Measurements from ENCODE around the gene MORN4.

The MORN4 gene

DNA sequence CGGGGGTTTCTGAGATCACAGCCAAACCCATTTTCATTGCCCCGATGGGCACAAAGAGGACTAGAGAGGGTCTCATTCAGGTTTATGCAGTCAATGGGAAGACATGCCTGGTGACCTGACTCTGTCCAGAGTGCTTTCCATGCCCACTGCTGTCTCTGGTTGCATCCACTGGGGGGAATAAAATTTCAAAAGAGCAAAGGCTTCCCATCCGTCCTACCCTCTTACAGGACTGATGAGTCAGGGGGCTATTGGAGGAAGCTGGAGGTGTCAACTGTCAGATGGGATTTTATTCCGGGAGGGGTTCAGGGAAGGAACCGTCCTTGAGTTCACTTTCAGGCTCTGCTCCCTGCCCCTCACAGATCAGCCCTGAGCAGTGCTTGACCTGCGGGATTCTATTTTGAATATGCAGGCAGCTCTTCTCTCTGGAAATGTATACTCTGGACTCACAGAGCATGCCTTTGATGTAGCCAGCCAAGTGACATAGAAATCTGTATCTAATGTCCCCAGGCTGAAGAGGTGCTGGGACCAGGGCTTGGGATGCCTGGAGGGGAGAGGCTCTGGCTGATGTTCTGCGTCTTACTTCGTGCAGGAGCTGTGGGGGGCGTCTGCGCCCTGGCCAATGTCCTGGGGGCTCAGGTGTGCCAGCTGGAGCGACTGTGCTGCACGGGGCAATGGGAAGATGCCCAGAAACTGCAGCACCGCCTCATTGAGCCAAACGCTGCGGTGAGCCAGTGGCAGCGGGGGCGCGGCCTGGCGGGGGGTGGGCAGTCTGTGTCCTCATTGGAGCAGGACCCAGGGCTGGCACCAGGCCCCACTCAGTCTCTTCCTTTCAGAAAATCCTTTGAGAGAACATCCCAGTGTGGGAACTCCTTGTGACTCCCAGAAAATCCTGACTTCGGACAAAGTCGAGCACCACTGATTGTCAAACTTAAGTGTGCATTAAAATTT lies 31.8 kb downstream of the MORN4 start:
- Histone ChIP-seq H3K4me1 (ENCODE audit: low read depth, poor library complexity, severe bottlenecking) (peaks cover 9% of the 10 kb centered on the region), H3K27ac (no peak overlapping the region), H2AFZ (ENCODE audit: low read depth) (no peak overlapping the region), H3K9ac (no peak overlapping the region), H3K79me2 (ENCODE audit: insufficient read depth, low read depth) (no peaks in the 10 kb centered on the region), H3K4me3 (IDR thresholded peaks at IDR 0.05; ENCODE audit: insufficient read depth, low read depth, low read length) (no peak overlapping the region), H3K27me3 (ENCODE audit: insufficient read depth, low read depth) (no peaks in the 10 kb centered on the region), H4K20me1 (ENCODE audit: insufficient read depth) (no peaks in the 10 kb centered on the region), H3K36me3 (ENCODE audit: insufficient read depth) (no peaks in the 10 kb centered on the region), H3K4me2 (no peak overlapping the region)
- TF ChIP-seq, protein P1, sequence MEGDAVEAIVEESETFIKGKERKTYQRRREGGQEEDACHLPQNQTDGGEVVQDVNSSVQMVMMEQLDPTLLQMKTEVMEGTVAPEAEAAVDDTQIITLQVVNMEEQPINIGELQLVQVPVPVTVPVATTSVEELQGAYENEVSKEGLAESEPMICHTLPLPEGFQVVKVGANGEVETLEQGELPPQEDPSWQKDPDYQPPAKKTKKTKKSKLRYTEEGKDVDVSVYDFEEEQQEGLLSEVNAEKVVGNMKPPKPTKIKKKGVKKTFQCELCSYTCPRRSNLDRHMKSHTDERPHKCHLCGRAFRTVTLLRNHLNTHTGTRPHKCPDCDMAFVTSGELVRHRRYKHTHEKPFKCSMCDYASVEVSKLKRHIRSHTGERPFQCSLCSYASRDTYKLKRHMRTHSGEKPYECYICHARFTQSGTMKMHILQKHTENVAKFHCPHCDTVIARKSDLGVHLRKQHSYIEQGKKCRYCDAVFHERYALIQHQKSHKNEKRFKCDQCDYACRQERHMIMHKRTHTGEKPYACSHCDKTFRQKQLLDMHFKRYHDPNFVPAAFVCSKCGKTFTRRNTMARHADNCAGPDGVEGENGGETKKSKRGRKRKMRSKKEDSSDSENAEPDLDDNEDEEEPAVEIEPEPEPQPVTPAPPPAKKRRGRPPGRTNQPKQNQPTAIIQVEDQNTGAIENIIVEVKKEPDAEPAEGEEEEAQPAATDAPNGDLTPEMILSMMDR (conservative IDR thresholded peaks at IDR 0.05; ENCODE audit: low read depth, low read length), result no peak

DNA sequence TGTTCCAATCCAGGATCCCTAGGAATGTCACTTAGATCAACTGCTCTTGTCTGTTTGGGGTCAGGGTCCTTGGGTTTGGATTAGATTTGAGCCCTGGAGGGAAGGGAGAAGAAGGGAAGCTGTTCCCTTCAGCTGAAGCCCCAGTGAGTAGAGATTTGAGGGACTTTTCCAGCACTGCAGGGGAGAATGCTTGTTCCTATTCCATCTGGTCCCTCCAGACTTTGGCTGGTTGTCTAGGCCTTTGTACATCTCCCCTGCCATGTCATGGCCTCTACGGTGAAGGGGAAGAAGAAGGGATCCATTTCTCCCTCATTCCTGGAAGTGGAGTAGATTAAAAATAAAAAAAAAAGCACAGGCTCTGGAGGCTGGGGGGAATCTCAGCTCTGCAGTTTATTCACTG lies 32.7 kb downstream of the MORN4 start:
- TF ChIP-seq, protein P1 (conservative IDR thresholded peaks at IDR 0.05; ENCODE audit: low read depth, low read length), result no peak
- Histone ChIP-seq H3K4me2 (no peak overlapping the region), H3K36me3 (ENCODE audit: insufficient read depth) (no peaks in the 10 kb centered on the region), H3K27me3 (ENCODE audit: insufficient read depth, low read depth) (no peaks in the 10 kb centered on the region), H3K4me1 (ENCODE audit: low read depth, poor library complexity, severe bottlenecking) (peaks cover 9% of the 10 kb centered on the region), H4K20me1 (ENCODE audit: insufficient read depth) (no peaks in the 10 kb centered on the region), H3K9ac (no peak overlapping the region), H2AFZ (ENCODE audit: low read depth) (no peak overlapping the region), H3K27ac (no peak overlapping the region), H3K4me3 (IDR thresholded peaks at IDR 0.05; ENCODE audit: insufficient read depth, low read depth, low read length) (no peak overlapping the region), H3K79me2 (ENCODE audit: insufficient read depth, low read depth) (no peaks in the 10 kb centered on the region)

DNA sequence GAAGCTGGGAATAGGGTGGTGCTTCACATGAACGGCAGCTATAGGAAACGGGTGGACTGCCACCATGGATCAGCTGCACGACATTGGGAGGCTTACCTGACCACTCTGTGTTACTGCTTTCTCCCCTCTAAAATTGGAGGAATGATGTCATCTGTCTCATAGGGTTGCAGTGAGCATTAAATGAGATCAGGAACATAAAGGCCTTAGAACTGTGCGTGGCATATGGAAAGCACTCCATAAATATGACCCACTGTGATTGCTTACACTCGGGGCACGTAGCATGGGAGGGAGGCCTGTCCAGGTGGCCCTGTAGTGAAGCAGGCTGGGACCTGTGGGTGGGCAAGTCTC lies 34.1 kb downstream of the MORN4 start:
- no peaks in the 10 kb centered on the region for H3K79me2 ChIP-seq (ENCODE audit: insufficient read depth, low read depth)
- H3K4me2 ChIP-seq, result no peak overlapping the region

DNA sequence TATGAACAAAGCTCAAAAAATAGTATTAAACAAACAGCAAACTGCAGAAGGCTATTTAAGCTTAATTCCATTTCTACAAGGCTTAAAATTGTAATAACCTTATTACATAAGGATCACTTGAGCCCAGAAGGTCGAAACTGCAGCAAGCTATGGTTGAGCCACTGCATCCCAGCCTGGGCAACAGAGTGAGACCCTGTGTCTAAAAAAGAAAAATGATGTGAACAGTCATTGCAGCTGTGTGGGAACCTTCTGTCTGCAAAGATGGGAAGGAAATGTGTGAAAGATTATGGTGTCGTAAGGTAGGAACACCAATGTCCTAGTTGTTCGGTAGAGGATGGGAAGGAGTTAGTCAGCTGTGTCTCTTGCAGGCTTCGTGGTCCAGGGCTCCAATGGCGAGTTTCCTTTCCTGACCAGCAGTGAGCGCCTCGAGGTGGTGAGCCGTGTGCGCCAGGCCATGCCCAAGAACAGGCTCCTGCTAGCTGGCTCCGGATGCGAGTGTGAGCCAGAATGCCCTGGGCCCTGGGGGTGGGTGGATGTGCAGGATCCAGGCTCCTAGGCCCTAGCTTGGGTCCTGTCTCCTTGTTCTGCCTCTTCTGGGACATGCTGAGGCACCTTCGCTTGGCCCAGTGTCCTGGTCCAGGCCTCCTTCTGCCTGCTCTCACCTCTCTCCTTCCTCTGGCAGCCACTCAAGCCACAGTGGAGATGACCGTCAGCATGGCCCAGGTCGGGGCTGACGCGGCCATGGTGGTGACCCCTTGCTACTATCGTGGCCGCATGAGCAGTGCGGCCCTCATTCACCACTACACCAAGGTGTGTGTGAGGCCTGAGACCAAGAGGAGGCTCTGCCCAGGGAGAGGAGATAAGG lies 34.7 kb downstream of the MORN4 start:
- H2AFZ ChIP-seq (ENCODE audit: low read depth), result no peak overlapping the region
- no peaks in the 10 kb centered on the region for H3K79me2 ChIP-seq (ENCODE audit: insufficient read depth, low read depth)

More for the DNA sequence above, 34.1 kb downstream of the MORN4 start:
- Histone ChIP-seq H3K27ac (no peak overlapping the region), H3K36me3 (ENCODE audit: insufficient read depth) (no peaks in the 10 kb centered on the region), H3K4me3 (IDR thresholded peaks at IDR 0.05; ENCODE audit: insufficient read depth, low read depth, low read length) (no peak overlapping the region), H4K20me1 (ENCODE audit: insufficient read depth) (no peaks in the 10 kb centered on the region), H2AFZ (ENCODE audit: low read depth) (no peak overlapping the region), H3K9ac (no peak overlapping the region), H3K4me1 (ENCODE audit: low read depth, poor library complexity, severe bottlenecking) (peaks cover 9% of the 10 kb centered on the region), H3K27me3 (ENCODE audit: insufficient read depth, low read depth) (no peaks in the 10 kb centered on the region)
- TF ChIP-seq, protein P1 (conservative IDR thresholded peaks at IDR 0.05; ENCODE audit: low read depth, low read length), result no peak

More for the DNA sequence above, 34.7 kb downstream of the MORN4 start:
- H3K27me3 ChIP-seq (ENCODE audit: insufficient read depth, low read depth), result no peaks in the 10 kb centered on the region
- no peak overlapping the region for H3K9ac ChIP-seq
- TF ChIP-seq, protein P1 (conservative IDR thresholded peaks at IDR 0.05; ENCODE audit: low read depth, low read length), result no peak
- no peaks in the 10 kb centered on the region for H3K36me3 ChIP-seq (ENCODE audit: insufficient read depth)
- H3K4me3 ChIP-seq (IDR thresholded peaks at IDR 0.05; ENCODE audit: insufficient read depth, low read depth, low read length), result no peak overlapping the region
- H3K4me1 ChIP-seq (ENCODE audit: low read depth, poor library complexity, severe bottlenecking), result peaks cover 9% of the 10 kb centered on the region
- no peaks in the 10 kb centered on the region for H4K20me1 ChIP-seq (ENCODE audit: insufficient read depth)
- no peak overlapping the region for H3K4me2 ChIP-seq
- H3K27ac ChIP-seq, result no peak overlapping the region

Data from KMS-11 (cell line).